Airway epithelial cell (primary cell): ENCODE measurements around the gene CFAP77. TPM values are rescaled to one million over a fixed set of nuclear protein-coding genes. Genes with fewer than 3 reads are reported as not detected.

Source experiments
- total RNA-seq: library from RNA; depleted of rRNA; stranded (reverse); fragments of >200 nt; gene quantifications from 2 replicates; pipeline ENCODE4 v1.2.3, GENCODE V29; 2015

CFAP77 gene
- not detected in 2 replicates for total RNA-seq

DNA sequence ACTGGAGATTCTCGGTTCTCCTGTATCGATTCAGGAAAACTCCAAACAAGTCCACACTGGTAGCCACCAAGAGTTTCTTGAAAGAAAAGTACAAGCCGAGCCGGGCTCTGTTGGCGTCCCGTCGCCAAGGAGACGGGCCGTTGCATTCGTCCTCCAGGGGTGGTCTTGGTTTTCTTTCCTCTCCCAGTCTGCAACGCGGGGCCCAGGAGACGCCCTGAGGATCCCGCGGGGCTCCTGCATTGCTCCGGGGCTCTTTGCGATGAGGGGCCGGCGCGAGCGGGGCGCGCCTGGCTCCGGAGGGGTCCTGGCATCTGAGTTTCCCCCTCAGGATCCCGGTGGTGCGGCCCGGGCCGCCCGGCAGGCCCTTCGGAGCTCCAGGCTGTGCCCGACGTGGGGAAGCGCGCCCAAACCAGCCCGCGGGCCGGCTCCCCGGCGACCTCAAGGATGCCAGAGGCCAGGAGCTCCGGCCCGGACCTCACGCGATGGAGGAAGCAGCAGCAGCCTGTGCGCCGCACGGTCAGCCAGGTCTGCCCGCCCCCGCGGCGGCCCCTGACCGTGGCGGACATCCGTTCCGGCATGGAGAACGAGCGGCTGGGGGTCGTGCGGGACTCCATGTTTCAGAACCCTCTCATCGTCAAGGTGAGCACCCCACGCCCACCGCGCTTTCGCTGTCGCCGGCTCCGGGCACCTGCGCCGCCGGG lies at the start of gene CFAP77:
Gene CFAP77, plus strand, starts transcription at position 384 of the 701 bp plus-strand sequence. Its CDS starts 61 bp downstream, at position 445.

DNA sequence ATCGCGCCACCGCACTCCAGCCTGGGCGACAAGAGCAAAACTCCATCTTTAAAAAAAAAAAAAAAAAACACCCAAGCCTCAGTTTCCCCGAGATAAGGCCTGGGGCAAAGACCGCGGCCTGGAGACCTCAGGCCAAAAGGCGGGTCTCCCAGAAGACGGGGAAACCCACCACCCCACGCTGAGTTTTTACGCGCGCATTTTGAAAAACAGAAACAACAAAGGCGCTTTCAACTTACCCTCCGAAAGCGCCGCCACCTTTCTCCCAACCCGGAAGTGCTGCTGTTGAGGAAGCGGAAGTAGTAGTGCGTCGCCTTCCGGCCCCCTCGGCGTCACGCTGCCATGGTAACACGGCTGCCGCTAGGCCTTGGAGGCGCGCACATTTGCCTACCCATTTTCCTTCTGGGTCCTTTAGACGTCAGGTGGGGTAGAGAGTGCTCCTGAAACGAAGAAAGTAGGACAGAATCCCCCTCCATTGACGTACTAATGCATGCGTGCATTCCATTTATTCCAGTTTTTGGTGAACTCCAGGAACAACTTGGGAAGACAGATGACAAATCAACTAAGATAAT lies 3.4 kb upstream of the CFAP77 start, which contains the start of gene TTF1:
Gene TTF1, minus strand, starts transcription at position 287 of the 569 bp plus-strand sequence. CDS start 4,019 bp downstream, outside the sequence.

DNA sequence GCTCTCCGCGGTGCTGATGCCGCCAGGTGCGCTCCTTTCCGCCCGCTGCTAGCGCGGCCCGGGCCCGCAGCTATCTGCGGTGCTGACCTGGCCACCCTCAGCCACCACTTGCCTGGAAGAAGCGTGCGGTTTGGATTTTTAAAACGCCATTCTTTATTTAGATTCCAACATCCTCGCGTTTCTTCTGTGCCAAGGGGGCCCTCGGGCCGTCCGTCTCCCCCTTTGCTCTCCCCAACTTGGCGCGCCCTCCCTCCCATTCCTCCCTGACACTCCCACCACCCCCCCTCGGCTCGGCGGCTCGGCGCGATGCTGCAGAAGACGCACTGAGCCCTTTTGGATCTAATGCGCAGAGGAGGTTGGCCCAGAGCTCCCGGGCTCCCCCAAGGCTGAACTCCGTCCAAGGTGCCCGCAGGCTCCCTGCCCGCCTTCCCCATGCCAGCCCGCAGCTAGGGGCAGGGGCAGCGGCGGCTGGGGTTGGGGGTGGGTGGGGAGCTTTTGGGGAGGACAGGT lies 172.3 kb downstream of the CFAP77 start, which contains the start of gene BARHL1:
Gene BARHL1, plus strand, starts transcription at position 331 of the 510 bp plus-strand sequence. CDS start 192 bp downstream, outside the sequence.

Other genes with a start within 250 kb of the CFAP77 start
- gene NTNG2, start 248.2 kb upstream of the CFAP77 start, total RNA-seq: 0.07 TPM in 1 of 2 replicates, not detected in the other
- 22.0 and 24.9 TPM in 2 replicates for gene SETX, start 55.2 kb upstream of the CFAP77 start, total RNA-seq
- gene TTF1, start 3.4 kb upstream of the CFAP77 start, total RNA-seq: 9.5 and 10.3 TPM in 2 replicates
- not detected in 2 replicates for gene BARHL1, start 172.4 kb downstream of the CFAP77 start, total RNA-seq